Fibroblast of lung (primary cell): ENCODE measurements around the gene FXYD1. TPM values are rescaled to one million over a fixed set of nuclear protein-coding genes. Genes with fewer than 3 reads are reported as not detected.
"Not testable (repeated sequence)": the region's sequence is repeated elsewhere in the genome, so short reads cannot be mapped to it uniquely, and the experiment has no call there.

ENCODE experiments used
- DNase-seq, 2 donors: peaks; one replicate each; pipeline versions ENCODE4 v3.0.0 to v3.0.0-alpha.2; 2010; ENCODE audit warnings: low read depth in 2 of 2
- H2AFZ ChIP-seq: 2 replicates; pipeline ENCODE4 v1.5.1; 2012; ENCODE audit warnings: low read length, control low read depth, inconsistent platforms
- H3K27ac ChIP-seq: 2 replicates; pipeline ENCODE4 v1.5.1; 2011; ENCODE audit warnings: low read length, control low read depth; ENCODE audit not compliant: insufficient read depth
- H3K27me3 ChIP-seq: 2 replicates; pipeline ENCODE4 v1.5.1; 2011; ENCODE audit warnings: mild to moderate bottlenecking, low read length; ENCODE audit not compliant: control insufficient read depth, insufficient read depth
- H3K36me3 ChIP-seq: 2 replicates; pipeline ENCODE4 v1.5.1; 2011; ENCODE audit warnings: low read length; ENCODE audit not compliant: control insufficient read depth, insufficient read depth
- H3K4me1 ChIP-seq: 2 replicates; pipeline ENCODE4 v1.5.1; 2011; ENCODE audit warnings: low read length; ENCODE audit not compliant: control insufficient read depth, insufficient read depth; ENCODE audit errors: extremely low read depth
- H3K4me2 ChIP-seq: 2 replicates; pipeline ENCODE4 v1.5.1; 2011; ENCODE audit warnings: low read length, control low read depth; ENCODE audit not compliant: insufficient read depth; ENCODE audit errors: extremely low read depth
- H3K4me3 ChIP-seq, 4 experiments: fragments of 200-600 bp in 1 of 4; sonication (generic) in 1 of 4; replicated peaks in 1 of 4; 2 replicates each; pipeline ENCODE4 v1.5.1; 2011 to 2016; ENCODE audit warnings: low read length in 4 of 4, low read depth in 3 of 4, mild to moderate bottlenecking in 3 of 4, control low read depth in 2 of 4, inconsistent platforms in 1 of 4, mixed read lengths in 1 of 4; ENCODE audit not compliant: insufficient read depth in 1 of 4; ENCODE audit errors: control extremely low read depth in 1 of 4
- H3K79me2 ChIP-seq: 2 replicates; pipeline ENCODE4 v1.5.1; 2012; ENCODE audit warnings: mild to moderate bottlenecking, low read length, inconsistent platforms; ENCODE audit not compliant: control insufficient read depth, insufficient read depth
- H3K9ac ChIP-seq: 2 replicates; pipeline ENCODE4 v1.5.1; 2011; ENCODE audit warnings: mild to moderate bottlenecking, low read length, control low read depth; ENCODE audit not compliant: insufficient read depth
- H3K9me3 ChIP-seq: 2 replicates; pipeline ENCODE4 v1.5.1; 2012; ENCODE audit warnings: low read depth, low read length; ENCODE audit not compliant: control insufficient read depth, insufficient read depth
- H4K20me1 ChIP-seq: 2 replicates; pipeline ENCODE4 v1.5.1; 2011; ENCODE audit warnings: low read length; ENCODE audit not compliant: control insufficient read depth, insufficient read depth; ENCODE audit errors: extremely low read depth
- CTCF ChIP-seq, 2 donors: IDR thresholded peaks in 1 of 2; conservative IDR thresholded peaks in 1 of 2; 1 replicate in 1 of 2; 2 replicates in 1 of 2; pipeline ENCODE4 v1.5.1; 2011 to 2012; ENCODE audit warnings: low read length in 2 of 2, control low read depth in 1 of 2, inconsistent platforms in 1 of 2, low read depth in 1 of 2, mild to moderate bottlenecking in 1 of 2
- EZH2 ChIP-seq: IDR thresholded peaks from 2 replicates; pipeline ENCODE4 v1.5.1; 2012; ENCODE audit warnings: low read length, control low read depth, mild to moderate bottlenecking; ENCODE audit errors: missing control alignments
- polyA plus RNA-seq, 2 donors: library from polyadenylated mRNA; depleted of rRNA in 1 of 2; stranded (reverse) in 1 of 2; unstranded in 1 of 2; fragments of >200 nt; gene quantifications; 2 replicates each; pipeline ENCODE4 v1.2.1, GENCODE V29; 2011 to 2012; ENCODE audit warnings: missing spikeins in 1 of 2
- total RNA-seq: library from RNA; depleted of rRNA; stranded (reverse); fragments of >200 nt; gene quantifications from 2 replicates; pipeline ENCODE4 v1.2.1, GENCODE V29; 2014

The FXYD1 gene
- total and polyA plus RNA-seq, 2 donors (not counting 1 experiment from before 2014, with no cell fraction given) = 4.5 to 7.5 TPM

GRCh38 chr19:35103614-35104013 is 35.0 kb upstream of the FXYD1 start:
- H3K79me2 ChIP-seq, H3K27ac ChIP-seq: not testable (repeated sequence)

GRCh38 chr19:35104361-35104760 is 34.3 kb upstream of the FXYD1 start:
- TF ChIP-seq EZH2 (no peak), CTCF (conservative IDR thresholded peaks at IDR 0.05 in 1 of 2, IDR thresholded peaks at IDR 0.05 in 1 of 2; ENCODE audit: low read depth in 1 of 2, low read length in 2 of 2) (no peak)
- no peak overlapping the region for H2AFZ ChIP-seq
- no peak overlapping the region for H3K9ac ChIP-seq

More at GRCh38 chr19:35103614-35104013, 35.0 kb upstream of the FXYD1 start:
- DNase-seq, H2AFZ ChIP-seq, H3K4me3 ChIP-seq, H4K20me1 ChIP-seq, H3K9ac ChIP-seq, H3K4me2 ChIP-seq, H3K4me1 ChIP-seq, H3K36me3 ChIP-seq, H3K9me3 ChIP-seq, H3K27me3 ChIP-seq: not testable (repeated sequence)

GRCh38 chr19:35105047-35105410 is 33.6 kb upstream of the FXYD1 start:
- Histone ChIP-seq H3K9me3 (no peaks in the 10 kb centered on the region), H3K4me2 (no peak overlapping the region), H3K4me3 (no peak overlapping the region), H3K36me3 (no peaks in the 10 kb centered on the region), H4K20me1 (no peaks in the 10 kb centered on the region), H3K9ac (no peak overlapping the region), H2AFZ (no peak overlapping the region), H3K4me1 (no peaks in the 10 kb centered on the region), H3K27me3 (no peaks in the 10 kb centered on the region), H3K79me2 (no peaks in the 10 kb centered on the region), H3K27ac (no peak overlapping the region)
- no peak for DNase-seq
- no peak for TF ChIP-seq EZH2
- no peak for TF ChIP-seq CTCF (conservative IDR thresholded peaks at IDR 0.05 in 1 of 2, IDR thresholded peaks at IDR 0.05 in 1 of 2; ENCODE audit: low read depth in 1 of 2, low read length in 2 of 2)

More at GRCh38 chr19:35104361-35104760, 34.3 kb upstream of the FXYD1 start:
- Histone ChIP-seq H3K4me2 (no peak overlapping the region), H3K4me1 (no peaks in the 10 kb centered on the region), H3K79me2 (no peaks in the 10 kb centered on the region), H3K27ac (no peak overlapping the region), H3K4me3 (no peak overlapping the region), H3K27me3 (no peaks in the 10 kb centered on the region), H4K20me1 (no peaks in the 10 kb centered on the region), H3K9me3 (no peaks in the 10 kb centered on the region), H3K36me3 (no peaks in the 10 kb centered on the region)
- no peak for DNase-seq
